OCI-LY3 (cell line): ENCODE data around the gene KIF6.

Source experiments
- H2AFZ ChIP-seq: fragments of 200-600, 300-600 bp; shearing (Covaris generic); 2 replicates; pipeline ENCODE4 v1.6.0; 2014; ENCODE audit warnings: antibody characterized with exemption, low read depth, low read length
- H3K27ac ChIP-seq: fragments of 200-600, 300-600 bp; sonication (generic); 2 replicates; pipeline ENCODE4 v1.5.1; 2014; ENCODE audit warnings: mild to moderate bottlenecking, low read length, moderate library complexity, mixed read lengths
- H3K27me3 ChIP-seq: fragments of 200-600, 300-600 bp; sonication (generic); 2 replicates; pipeline ENCODE4 v1.6.1; 2014; ENCODE audit warnings: low read depth, low read length, mixed read lengths
- H3K36me3 ChIP-seq: fragments of 200-600, 300-600 bp; sonication (generic); replicated peaks from 2 replicates; pipeline ENCODE3; 2014; ENCODE audit warnings: low read depth, low read length, mixed read lengths
- H3K4me1 ChIP-seq: fragments of 300-600, 200-600 bp; sonication (generic); 2 replicates; pipeline ENCODE4 v1.6.1; 2014; ENCODE audit warnings: low read length, mixed read lengths
- H3K4me2 ChIP-seq: fragments of 200-600, 300-600 bp; sonication (generic); 2 replicates; pipeline ENCODE4 v1.6.1; 2014; ENCODE audit warnings: low read length, mixed read lengths
- H3K4me3 ChIP-seq: fragments of 300-600, 200-600 bp; sonication (generic); 2 replicates; pipeline ENCODE4 v1.5.1; 2014; ENCODE audit warnings: antibody characterized with exemption, mild to moderate bottlenecking, low read length, moderate library complexity
- H3K79me2 ChIP-seq: fragments of 300-600, 200-600 bp; shearing (Covaris generic); 2 replicates; pipeline ENCODE4 v1.6.1; 2014; ENCODE audit warnings: mild to moderate bottlenecking, low read length, mixed read lengths
- H3K9ac ChIP-seq: fragments of 300-600, 200-600 bp; shearing (Covaris generic); 2 replicates; pipeline ENCODE4 v1.6.0; 2014; ENCODE audit warnings: mild to moderate bottlenecking, low read length, moderate library complexity
- H3K9me3 ChIP-seq: fragments of 200-600, 300-600 bp; shearing (Covaris generic); 2 replicates; pipeline ENCODE4 v1.6.1; 2014; ENCODE audit warnings: low read length, mixed read lengths; ENCODE audit not compliant: insufficient read depth
- H4K20me1 ChIP-seq: fragments of 200-600, 300-600 bp; sonication (generic); 2 replicates; pipeline ENCODE4 v1.6.1; 2016; ENCODE audit warnings: low read length, mixed read lengths; ENCODE audit not compliant: insufficient read depth
- CTCF ChIP-seq: fragments of 200-600, 300-600 bp; sonication (generic); IDR thresholded peaks from 2 replicates; pipeline ENCODE4 v1.5.1; 2014; ENCODE audit warnings: antibody characterized with exemption, low read length, low read depth
- EZH2phosphoT487 ChIP-seq: fragments of 200-600 bp; shearing (Covaris generic); IDR thresholded peaks from 2 replicates; pipeline ENCODE4 v1.6.1; 2018; ENCODE audit warnings: antibody characterized with exemption, mixed run types, low read depth

Gene KIF6

GRCh38 chr6:39426073-39426456, 299.1 kb downstream of the KIF6 start:
- TF ChIP-seq EZH2phosphoT487 (no peak), CTCF (no peak)
- Histone ChIP-seq H3K27ac (no peak overlapping the region), H2AFZ (no peak overlapping the region), H3K9me3 (no peaks in the 10 kb centered on the region), H3K4me1 (peaks cover 11% of the 10 kb centered on the region; the same call in 1 of the 2 replicates), H3K4me3 (no peak overlapping the region), H3K79me2 (no peaks in the 10 kb centered on the region), H3K9ac (no peak overlapping the region), H3K36me3 (no peaks in the 10 kb centered on the region), H3K4me2 (no peak overlapping the region), H3K27me3 (peaks cover 6% of the 10 kb centered on the region), H4K20me1 (no peaks in the 10 kb centered on the region)

GRCh38 chr6:39425346-39426072, 299.7 kb downstream of the KIF6 start:
- no peaks in the 10 kb centered on the region for H4K20me1 ChIP-seq
- H3K4me2 ChIP-seq, result no peak overlapping the region
- no peak overlapping the region for H3K9ac ChIP-seq
- H3K27me3 ChIP-seq, result peaks cover 6% of the 10 kb centered on the region
- no peaks in the 10 kb centered on the region for H3K9me3 ChIP-seq
- H3K79me2 ChIP-seq, result no peaks in the 10 kb centered on the region
- no peaks in the 10 kb centered on the region for H3K36me3 ChIP-seq
- no peak overlapping the region for H3K4me3 ChIP-seq
- TF ChIP-seq CTCF, result no peak
- TF ChIP-seq EZH2phosphoT487, result no peak
- peaks cover 9% of the 10 kb centered on the region; the same call in 1 of the 2 replicates for H3K4me1 ChIP-seq
- no peak overlapping the region for H3K27ac ChIP-seq
- H2AFZ ChIP-seq, result no peak overlapping the region

- H4K20me1 ChIP-seq, result no peaks in the 10 kb centered on the region
- TF ChIP-seq CTCF, result no peak
- no peak for TF ChIP-seq EZH2phosphoT487
- no peak overlapping the region for H3K27ac ChIP-seq
- no peaks in the 10 kb centered on the region for H3K9me3 ChIP-seq
- H3K4me2 ChIP-seq, result no peak overlapping the region
- no peaks in the 10 kb centered on the region for H3K79me2 ChIP-seq
- H3K9ac ChIP-seq, result no peak overlapping the region
- peaks cover 9% of the 10 kb centered on the region; the same call in 1 of the 2 replicates for H3K4me1 ChIP-seq
- H3K27me3 ChIP-seq, result peaks cover 6% of the 10 kb centered on the region
- no peak overlapping the region for H3K4me3 ChIP-seq
- H2AFZ ChIP-seq, result no peak overlapping the region
- H3K36me3 ChIP-seq, result no peaks in the 10 kb centered on the region
Observed at GRCh38 chr6:39424831-39425230, 300.4 kb downstream of the KIF6 start.

- H3K4me3 ChIP-seq, result no peak overlapping the region
- no peak overlapping the region for H3K4me2 ChIP-seq
- H3K27ac ChIP-seq, result no peak overlapping the region
Observed at GRCh38 chr6:39422238-39422637, 303.0 kb downstream of the KIF6 start.

More at GRCh38 chr6:39422238-39422637, 303.0 kb downstream of the KIF6 start:
- Histone ChIP-seq H3K79me2 (no peaks in the 10 kb centered on the region), H2AFZ (no peak overlapping the region), H3K27me3 (peaks cover 2% of the 10 kb centered on the region; the same call in 1 of the 2 replicates), H4K20me1 (no peaks in the 10 kb centered on the region), H3K9ac (no peak overlapping the region), H3K4me1 (peaks cover 16% of the 10 kb centered on the region), H3K9me3 (no peaks in the 10 kb centered on the region), H3K36me3 (no peaks in the 10 kb centered on the region)
- TF ChIP-seq EZH2phosphoT487 (no peak), CTCF (no peak)
